ENCODE results near the gene AMIGO1.

The AMIGO1 gene

DNA sequence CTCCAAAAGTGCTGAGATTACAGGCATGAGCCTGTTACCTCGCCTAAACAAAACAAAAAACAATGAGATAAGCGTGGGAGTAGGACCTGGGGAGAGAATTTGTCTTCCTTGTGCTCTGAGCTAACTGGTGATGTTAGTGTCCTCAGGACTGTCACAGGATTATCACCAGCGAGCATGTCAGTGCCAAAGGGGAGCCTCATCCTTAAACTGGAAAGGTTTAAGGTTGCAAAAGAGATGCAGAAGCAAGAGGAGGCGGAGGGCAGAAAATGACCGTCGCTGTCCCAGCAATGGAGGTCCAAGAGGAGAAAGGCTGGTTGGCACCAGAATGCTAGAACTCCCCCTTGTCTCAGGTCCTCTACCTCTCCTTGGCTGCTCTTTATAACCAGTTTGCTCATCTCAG, 39.3 kb downstream of the AMIGO1 start:
- peak in 1 of 2 donors; percentile 34 for DNase-seq (ENCODE audit: low spot score in 2 of 2)
- Mint-ChIP-seq H3K4me1 (no peaks in the 10 kb centered on the region), H3K4me3 (no peak overlapping the region), H3K9me3 (no peaks in the 10 kb centered on the region), H3K27ac (no peak overlapping the region), H3K36me3 (no peaks in the 10 kb centered on the region)
- no peak for ATAC-seq

DNA sequence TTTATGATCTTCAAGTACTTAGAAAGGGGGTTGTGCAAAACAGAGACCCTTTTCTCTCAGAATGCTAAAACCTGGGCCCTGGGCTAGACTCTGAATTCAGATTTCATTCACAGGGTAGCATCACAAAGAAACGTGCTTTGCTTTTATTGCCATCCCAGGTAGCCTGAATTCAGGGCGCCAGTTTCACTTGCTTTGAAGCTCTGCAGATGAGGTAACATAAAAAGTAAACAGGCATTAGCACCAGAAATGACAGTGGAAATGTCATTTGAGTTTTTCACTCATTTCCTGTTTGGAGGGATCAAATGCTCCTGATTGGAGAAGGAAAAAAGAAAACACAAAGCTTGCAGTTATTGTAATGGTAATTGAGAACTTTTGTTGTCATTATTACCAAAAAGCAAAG, 40.6 kb downstream of the AMIGO1 start:
- H3K4me1 Mint-ChIP-seq = no peaks in the 10 kb centered on the region
- no peak for ATAC-seq
- no peak overlapping the region for H3K27ac Mint-ChIP-seq
- peak in 1 of 2 donors; percentile 13 for DNase-seq (ENCODE audit: low spot score in 2 of 2)
- H3K4me3 Mint-ChIP-seq = no peak overlapping the region
- H3K9me3 Mint-ChIP-seq = no peaks in the 10 kb centered on the region
- H3K36me3 Mint-ChIP-seq = no peaks in the 10 kb centered on the region

DNA sequence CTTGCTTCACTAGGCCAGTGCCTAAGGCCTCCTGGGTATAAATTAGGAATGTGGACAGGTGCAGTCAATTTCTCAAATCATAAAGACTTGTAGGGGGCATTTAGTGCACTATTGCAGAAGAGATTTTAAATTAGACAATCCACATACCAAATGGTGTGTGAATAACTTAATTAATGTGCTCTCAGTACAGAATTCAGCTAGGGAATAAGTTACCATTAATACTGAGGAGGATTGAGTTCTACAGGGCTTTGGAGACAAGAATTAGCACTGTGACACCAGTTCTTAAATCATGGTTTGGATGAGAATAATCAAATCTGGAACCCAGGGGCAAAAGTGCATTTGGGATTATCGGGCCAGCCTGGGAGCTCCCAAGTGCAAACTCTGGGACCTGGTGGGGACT, 41.5 kb downstream of the AMIGO1 start:
- no peak for ATAC-seq
- no peaks in the 10 kb centered on the region for H3K36me3 Mint-ChIP-seq
- H3K27ac Mint-ChIP-seq = no peak overlapping the region
- DNase-seq (ENCODE audit: low spot score in 2 of 2) = peak in 1 of 2 donors; percentile 41
- H3K9me3 Mint-ChIP-seq = no peaks in the 10 kb centered on the region
- H3K4me3 Mint-ChIP-seq = no peak overlapping the region
- H3K4me1 Mint-ChIP-seq = no peaks in the 10 kb centered on the region

DNA sequence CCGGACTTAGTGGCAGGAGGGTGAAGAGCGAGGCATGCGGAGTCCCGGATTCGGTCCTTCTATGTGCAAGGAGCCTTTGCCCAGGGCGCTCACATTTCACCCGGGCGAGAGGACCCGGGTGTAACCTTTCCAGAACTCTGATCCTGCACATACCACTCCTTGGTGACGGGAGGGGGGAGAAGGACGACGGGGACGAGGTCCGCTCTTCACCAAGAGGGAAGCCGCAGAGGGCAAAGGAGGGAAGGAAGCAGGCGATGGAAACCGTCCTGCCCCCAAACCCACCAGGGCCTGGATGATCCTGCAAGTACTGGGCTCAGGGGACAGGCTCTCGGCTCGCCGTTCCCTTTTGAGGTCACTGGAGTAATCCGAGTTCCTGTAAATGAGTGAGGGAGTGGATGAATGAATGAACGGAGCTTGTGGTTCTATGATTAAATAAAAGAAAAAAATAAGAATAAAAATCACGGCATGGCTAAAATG, 42.2 kb downstream of the AMIGO1 start:
- H3K27ac Mint-ChIP-seq = no peak overlapping the region
- H3K4me3 Mint-ChIP-seq = peak overlapping the region; percentile 43
- ATAC-seq (no peak), DNase-seq (ENCODE audit: low spot score in 2 of 2) (peak in 1 of 2 donors; percentile 41)
- H3K36me3 Mint-ChIP-seq = no peaks in the 10 kb centered on the region
- H3K4me1 Mint-ChIP-seq = no peaks in the 10 kb centered on the region
- H3K9me3 Mint-ChIP-seq = no peaks in the 10 kb centered on the region

DNA sequence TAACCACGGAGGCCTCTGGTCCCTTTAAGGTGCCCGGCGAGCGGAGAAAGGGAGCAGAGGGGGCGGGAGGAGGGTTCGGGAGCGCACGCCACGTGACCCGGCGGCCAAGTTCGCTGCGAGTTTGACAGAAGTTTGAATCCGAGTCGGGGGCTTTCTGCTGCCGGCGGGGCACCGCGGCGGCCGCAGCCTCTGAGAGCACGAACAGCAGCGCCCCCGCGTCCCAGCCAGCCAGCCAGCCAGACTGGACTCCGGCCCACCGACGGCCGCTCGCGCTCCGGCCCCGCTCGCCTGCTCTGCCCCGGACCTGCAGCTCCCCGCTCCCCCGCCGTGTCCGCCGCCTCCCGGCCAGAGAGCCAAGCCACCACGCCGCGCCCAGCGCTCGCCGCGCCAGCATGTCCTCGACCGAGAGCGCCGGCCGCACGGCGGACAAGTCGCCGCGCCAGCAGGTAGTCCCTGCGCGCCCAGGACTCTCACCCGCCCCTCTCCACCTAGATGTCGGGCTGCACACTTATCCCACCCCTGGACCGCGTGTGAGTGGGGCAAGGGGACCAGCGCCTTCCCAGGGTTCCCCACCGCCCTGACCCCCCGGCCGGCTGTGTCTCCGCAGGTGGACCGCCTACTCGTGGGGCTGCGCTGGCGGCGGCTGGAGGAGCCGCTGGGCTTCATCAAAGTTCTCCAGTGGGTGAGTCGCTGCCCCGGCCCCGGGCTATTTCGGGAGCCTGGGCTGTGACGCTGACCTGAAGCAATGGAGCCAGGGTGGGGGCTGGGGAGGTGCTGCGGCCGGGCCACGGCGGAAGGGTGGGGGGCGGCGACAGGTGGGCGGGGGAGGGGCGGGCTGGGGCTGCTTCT, 42.9 kb downstream of the AMIGO1 start, which contains the start of gene SYPL2:
SYPL2 (plus strand) TSS at position 95 of the 849 bp plus-strand sequence; CDS start at position 393, 298 bp downstream.
- DNase-seq (ENCODE audit: low spot score in 2 of 2) (no peak), ATAC-seq (peak; percentile 58)
- no peaks in the 10 kb centered on the region for H3K4me1 Mint-ChIP-seq
- no peak within 1 kb of the TSS for H3K27ac Mint-ChIP-seq
- peak within 1 kb of the TSS; percentile 43 for H3K4me3 Mint-ChIP-seq
- H3K36me3 Mint-ChIP-seq = no peaks in the 10 kb centered on the region
- no peaks in the 10 kb centered on the region for H3K9me3 Mint-ChIP-seq

DNA sequence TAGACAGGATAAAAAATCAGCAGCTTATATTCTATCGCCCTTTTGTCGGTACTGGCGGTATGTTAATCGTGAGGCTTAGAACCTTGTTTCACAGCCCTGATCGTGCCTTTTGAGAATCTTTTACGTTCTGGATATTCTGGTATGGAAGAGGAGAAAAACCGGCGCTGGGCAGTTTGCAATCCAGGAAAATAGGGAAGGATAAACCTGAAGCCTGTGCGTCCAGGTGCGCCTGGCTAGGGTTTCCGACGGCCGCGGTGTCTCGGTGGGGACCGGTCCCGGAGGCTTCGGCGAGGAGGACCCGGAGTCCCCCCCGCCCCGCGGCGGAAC, 43.4 kb downstream of the AMIGO1 start:
- Mint-ChIP-seq H3K27ac (no peak overlapping the region), H3K4me1 (no peaks in the 10 kb centered on the region), H3K9me3 (no peaks in the 10 kb centered on the region), H3K36me3 (no peaks in the 10 kb centered on the region), H3K4me3 (peak overlapping the region; percentile 43)
- ATAC-seq (no peak), DNase-seq (ENCODE audit: low spot score in 2 of 2) (no peak)

DNA sequence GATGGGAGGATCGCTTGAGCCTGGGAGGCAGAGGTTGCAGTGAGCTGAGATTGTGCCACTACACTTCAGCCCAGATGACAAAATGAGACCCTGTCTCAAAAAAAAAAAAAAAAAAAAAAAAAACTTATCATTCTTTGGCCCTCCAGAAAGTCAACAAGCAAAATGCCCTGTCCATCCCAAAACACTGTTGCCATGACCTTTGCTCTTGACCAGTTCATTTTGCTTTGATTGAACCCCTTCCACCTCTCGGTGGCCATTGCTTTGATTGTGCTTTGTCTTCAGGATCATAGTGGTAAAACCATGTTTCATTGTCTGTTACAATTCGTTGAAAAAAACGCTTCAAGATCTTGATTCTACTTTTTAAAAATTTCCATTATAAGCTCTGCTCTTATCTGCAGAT, 51.7 kb downstream of the AMIGO1 start:
- H3K36me3 Mint-ChIP-seq = no peaks in the 10 kb centered on the region
- H3K9me3 Mint-ChIP-seq = peaks cover 2% of the 10 kb centered on the region
- DNase-seq (ENCODE audit: low spot score in 2 of 2) = no peak
- H3K27ac Mint-ChIP-seq = no peak overlapping the region
- H3K4me3 Mint-ChIP-seq = no peak overlapping the region
- H3K4me1 Mint-ChIP-seq = no peaks in the 10 kb centered on the region
- no peak for ATAC-seq

DNA sequence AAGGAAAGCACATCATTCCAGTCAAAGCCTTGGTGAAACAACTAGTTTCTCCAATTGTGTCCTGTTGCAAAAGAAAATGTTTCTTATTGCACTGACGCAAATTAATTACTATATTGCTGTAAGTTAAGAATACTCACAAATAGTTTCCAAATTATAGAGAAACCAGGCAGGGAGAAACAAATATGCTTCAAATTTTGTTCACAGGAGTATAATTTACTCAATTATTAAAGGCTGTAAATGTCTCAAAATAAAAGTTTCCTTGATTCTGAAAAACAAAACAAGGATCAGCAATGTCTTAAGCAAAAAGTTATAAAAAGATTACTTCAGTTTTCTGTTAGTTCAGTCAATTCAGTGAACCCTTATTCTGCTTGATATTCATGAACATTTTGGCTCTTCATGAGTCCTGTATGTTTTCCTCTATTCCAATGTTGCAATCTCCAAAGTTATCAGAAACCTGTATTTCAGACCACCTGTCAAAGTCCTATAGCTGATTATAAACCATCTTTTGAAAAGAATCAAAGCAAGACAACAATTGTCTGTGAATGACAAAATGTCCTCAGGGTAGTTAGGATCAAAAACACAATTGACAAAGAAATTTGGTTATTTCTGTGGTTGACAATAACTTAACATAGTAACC, 54.9 kb downstream of the AMIGO1 start:
- Mint-ChIP-seq H3K4me1 (no peaks in the 10 kb centered on the region), H3K36me3 (no peaks in the 10 kb centered on the region), H3K27ac (no peak overlapping the region), H3K9me3 (peaks cover 2% of the 10 kb centered on the region), H3K4me3 (no peak overlapping the region)
- ATAC-seq (no peak), DNase-seq (ENCODE audit: low spot score in 2 of 2) (no peak)

All from stimulated activated effector memory CD8-positive, alpha-beta T cell treated with anti-CD3 and anti-CD28 coated beads, Interleukin-12 subunit alpha, Interleukin-12 subunit beta, amount 100 ng/mL, for 72 hours (primary cell).